Measurements from ENCODE around the gene PCDH9. TPM values are rescaled to one million over a fixed set of nuclear protein-coding genes. Genes with fewer than 3 reads are reported as not detected.

PCDH9 gene
- total and polyA plus RNA-seq, 7 experiments from 2014 or later, result 0.08 to 1.3 (median 0.21) TPM

- H3K4me3 ChIP-seq (ENCODE audit: low read length), result no peak overlapping the region
- ATAC-seq (no peak), DNase-seq (no peak)
- no peaks in the 10 kb centered on the region for H3K9me3 Mint-ChIP-seq
- H3K9me3 ChIP-seq (ENCODE audit: control insufficient read depth in 2 of 3, low read length in 3 of 3), result no peaks in the 10 kb centered on the region
- H3K27me3 ChIP-seq (ENCODE audit: control insufficient read depth in 2 of 2, insufficient read depth in 2 of 2, low read length in 2 of 2), result no peaks in the 10 kb centered on the region
- ChIA-PET POLR2A (no interaction called here), CTCF (no interaction called here)
- H3K36me3 Mint-ChIP-seq, result no peaks in the 10 kb centered on the region
- H3K36me3 ChIP-seq (ENCODE audit: control insufficient read depth in 2 of 3, insufficient read depth in 3 of 3, low read length in 3 of 3), result no peaks in the 10 kb centered on the region
- H3K4me3 Mint-ChIP-seq, result no peak overlapping the region
- no peak overlapping the region for H3K27ac ChIP-seq (ENCODE audit: low read depth, low read length)
- H3K27me3 Mint-ChIP-seq, result no peaks in the 10 kb centered on the region
- no peaks in the 10 kb centered on the region for H3K4me1 ChIP-seq (ENCODE audit: control insufficient read depth in 2 of 2, insufficient read depth in 2 of 2, low read length in 2 of 2)
- intact Hi-C loops (cut with micrococcal nuclease), result no loop called here
- H3K27ac Mint-ChIP-seq, result no peak overlapping the region
- H3K4me1 Mint-ChIP-seq, result peaks cover 0 to 8% (median 0%) of the 10 kb centered on the region in 7 donors
Measured at GRCh38 chr13:67143544-67144115, 86.5 kb downstream of the PCDH9 start.

- no peaks in the 10 kb centered on the region for H3K9me3 Mint-ChIP-seq
- H3K4me3 Mint-ChIP-seq, result no peak overlapping the region
- no peaks in the 10 kb centered on the region for H3K27me3 Mint-ChIP-seq
- Histone ChIP-seq H3K9me3 (ENCODE audit: control insufficient read depth in 2 of 3, low read length in 3 of 3) (no peaks in the 10 kb centered on the region), H3K4me3 (ENCODE audit: low read length) (no peak overlapping the region), H3K4me1 (ENCODE audit: control insufficient read depth in 2 of 2, insufficient read depth in 2 of 2, low read length in 2 of 2) (no peaks in the 10 kb centered on the region), H3K36me3 (ENCODE audit: control insufficient read depth in 2 of 3, insufficient read depth in 3 of 3, low read length in 3 of 3) (no peaks in the 10 kb centered on the region), H3K27ac (ENCODE audit: low read depth, low read length) (no peak overlapping the region), H3K27me3 (ENCODE audit: control insufficient read depth in 2 of 2, insufficient read depth in 2 of 2, low read length in 2 of 2) (no peaks in the 10 kb centered on the region)
- ATAC-seq (no peak), DNase-seq (no peak)
- peaks cover 0 to 4% (median 0%) of the 10 kb centered on the region in 7 donors for H3K4me1 Mint-ChIP-seq
- no peaks in the 10 kb centered on the region for H3K36me3 Mint-ChIP-seq
- ChIA-PET CTCF (no interaction called here), POLR2A (no interaction called here)
- intact Hi-C loops (cut with micrococcal nuclease), result no loop called here
- no peak overlapping the region for H3K27ac Mint-ChIP-seq
Measured at GRCh38 chr13:67140006-67140405, 90.1 kb downstream of the PCDH9 start.

GRCh38 chr13:67139551-67139950 is 90.6 kb downstream of the PCDH9 start:
- POLR2A ChIA-PET, result no interaction called here
- ATAC-seq, result no peak

GRCh38 chr13:67138970-67139369 is 91.2 kb downstream of the PCDH9 start:
- H3K4me3 ChIP-seq (ENCODE audit: low read length), result no peak overlapping the region
- ATAC-seq, result no peak
- peaks cover 0 to 5% (median 3%) of the 10 kb centered on the region in 7 donors for H3K4me1 Mint-ChIP-seq
- H3K4me3 Mint-ChIP-seq, result no peak overlapping the region
- no peaks in the 10 kb centered on the region for H3K9me3 Mint-ChIP-seq
- no peak for DNase-seq
- no peaks in the 10 kb centered on the region for H3K36me3 Mint-ChIP-seq
- no peaks in the 10 kb centered on the region for H3K27me3 ChIP-seq (ENCODE audit: control insufficient read depth in 2 of 2, insufficient read depth in 2 of 2, low read length in 2 of 2)
- no peaks in the 10 kb centered on the region for H3K36me3 ChIP-seq (ENCODE audit: control insufficient read depth in 2 of 3, insufficient read depth in 3 of 3, low read length in 3 of 3)
- no peaks in the 10 kb centered on the region for H3K4me1 ChIP-seq (ENCODE audit: control insufficient read depth in 2 of 2, insufficient read depth in 2 of 2, low read length in 2 of 2)
- no peaks in the 10 kb centered on the region for H3K27me3 Mint-ChIP-seq
- POLR2A ChIA-PET, result no interaction called here
- CTCF ChIA-PET, result no interaction called here
- intact Hi-C loops (cut with micrococcal nuclease), result no loop called here
- H3K27ac Mint-ChIP-seq, result no peak overlapping the region
- no peak overlapping the region for H3K27ac ChIP-seq (ENCODE audit: low read depth, low read length)
- H3K9me3 ChIP-seq (ENCODE audit: control insufficient read depth in 2 of 3, low read length in 3 of 3), result no peaks in the 10 kb centered on the region

More at GRCh38 chr13:67139551-67139950, 90.6 kb downstream of the PCDH9 start:
- Histone ChIP-seq H3K27ac (ENCODE audit: low read depth, low read length) (no peak overlapping the region), H3K27me3 (ENCODE audit: control insufficient read depth in 2 of 2, insufficient read depth in 2 of 2, low read length in 2 of 2) (no peaks in the 10 kb centered on the region), H3K9me3 (ENCODE audit: control insufficient read depth in 2 of 3, low read length in 3 of 3) (no peaks in the 10 kb centered on the region), H3K36me3 (ENCODE audit: control insufficient read depth in 2 of 3, insufficient read depth in 3 of 3, low read length in 3 of 3) (no peaks in the 10 kb centered on the region), H3K4me3 (ENCODE audit: low read length) (no peak overlapping the region), H3K4me1 (ENCODE audit: control insufficient read depth in 2 of 2, insufficient read depth in 2 of 2, low read length in 2 of 2) (no peaks in the 10 kb centered on the region)
- no peaks in the 10 kb centered on the region for H3K27me3 Mint-ChIP-seq
- CTCF ChIA-PET, result no interaction called here
- no peak for DNase-seq
- intact Hi-C loops (cut with micrococcal nuclease), result no loop called here
- H3K4me3 Mint-ChIP-seq, result no peak overlapping the region
- no peak overlapping the region for H3K27ac Mint-ChIP-seq
- no peaks in the 10 kb centered on the region for H3K36me3 Mint-ChIP-seq
- H3K4me1 Mint-ChIP-seq, result peaks cover 0 to 4% (median 1%) of the 10 kb centered on the region in 7 donors
- no peaks in the 10 kb centered on the region for H3K9me3 Mint-ChIP-seq

- no peaks in the 10 kb centered on the region for H3K36me3 ChIP-seq (ENCODE audit: control insufficient read depth in 2 of 3, insufficient read depth in 3 of 3, low read length in 3 of 3)
- Mint-ChIP-seq H3K4me1 (peaks cover 0 to 5% (median 3%) of the 10 kb centered on the region in 7 donors), H3K27ac (no peak overlapping the region), H3K4me3 (no peak overlapping the region), H3K36me3 (no peaks in the 10 kb centered on the region), H3K9me3 (no peaks in the 10 kb centered on the region), H3K27me3 (no peaks in the 10 kb centered on the region)
- ChIA-PET CTCF (no interaction called here), POLR2A (no interaction called here)
- DNase-seq (no peak), ATAC-seq (no peak)
- intact Hi-C loops (cut with micrococcal nuclease), result no loop called here
- no peak overlapping the region for H3K27ac ChIP-seq (ENCODE audit: low read depth, low read length)
- H3K9me3 ChIP-seq (ENCODE audit: control insufficient read depth in 2 of 3, low read length in 3 of 3), result no peaks in the 10 kb centered on the region
- H3K4me3 ChIP-seq (ENCODE audit: low read length), result no peak overlapping the region
- no peaks in the 10 kb centered on the region for H3K4me1 ChIP-seq (ENCODE audit: control insufficient read depth in 2 of 2, insufficient read depth in 2 of 2, low read length in 2 of 2)
- no peaks in the 10 kb centered on the region for H3K27me3 ChIP-seq (ENCODE audit: control insufficient read depth in 2 of 2, insufficient read depth in 2 of 2, low read length in 2 of 2)
Measured at GRCh38 chr13:67137044-67137735, 92.9 kb downstream of the PCDH9 start.

- no peak overlapping the region for H3K4me3 ChIP-seq (ENCODE audit: low read length)
- H3K4me3 Mint-ChIP-seq, result no peak overlapping the region
- no peaks in the 10 kb centered on the region for H3K27me3 ChIP-seq (ENCODE audit: control insufficient read depth in 2 of 2, insufficient read depth in 2 of 2, low read length in 2 of 2)
- POLR2A ChIA-PET, result no interaction called here
- H3K27ac Mint-ChIP-seq, result no peak overlapping the region
- peaks cover 0 to 5% (median 3%) of the 10 kb centered on the region in 7 donors for H3K4me1 Mint-ChIP-seq
- no peaks in the 10 kb centered on the region for H3K9me3 ChIP-seq (ENCODE audit: control insufficient read depth in 2 of 3, low read length in 3 of 3)
- no peaks in the 10 kb centered on the region for H3K36me3 Mint-ChIP-seq
- no peak overlapping the region for H3K27ac ChIP-seq (ENCODE audit: low read depth, low read length)
- H3K4me1 ChIP-seq (ENCODE audit: control insufficient read depth in 2 of 2, insufficient read depth in 2 of 2, low read length in 2 of 2), result no peaks in the 10 kb centered on the region
- DNase-seq (no peak), ATAC-seq (peak; percentile 26)
- intact Hi-C loops (cut with micrococcal nuclease), result no loop called here
- H3K27me3 Mint-ChIP-seq, result no peaks in the 10 kb centered on the region
- H3K9me3 Mint-ChIP-seq, result no peaks in the 10 kb centered on the region
- H3K36me3 ChIP-seq (ENCODE audit: control insufficient read depth in 2 of 3, insufficient read depth in 3 of 3, low read length in 3 of 3), result no peaks in the 10 kb centered on the region
- CTCF ChIA-PET, result no interaction called here
Measured at GRCh38 chr13:67136157-67136556, 94.0 kb downstream of the PCDH9 start.

GRCh38 chr13:67135356-67135755 is 94.8 kb downstream of the PCDH9 start:
- no peaks in the 10 kb centered on the region for H3K27me3 Mint-ChIP-seq
- ATAC-seq, result no peak
- Histone ChIP-seq H3K27me3 (ENCODE audit: control insufficient read depth in 2 of 2, insufficient read depth in 2 of 2, low read length in 2 of 2) (no peaks in the 10 kb centered on the region), H3K27ac (ENCODE audit: low read depth, low read length) (no peak overlapping the region), H3K9me3 (ENCODE audit: control insufficient read depth in 2 of 3, low read length in 3 of 3) (no peaks in the 10 kb centered on the region), H3K36me3 (ENCODE audit: control insufficient read depth in 2 of 3, insufficient read depth in 3 of 3, low read length in 3 of 3) (no peaks in the 10 kb centered on the region), H3K4me3 (ENCODE audit: low read length) (no peak overlapping the region), H3K4me1 (ENCODE audit: control insufficient read depth in 2 of 2, insufficient read depth in 2 of 2, low read length in 2 of 2) (no peaks in the 10 kb centered on the region)
- no peak overlapping the region for H3K4me3 Mint-ChIP-seq
- DNase-seq, result no peak
- intact Hi-C loops (cut with micrococcal nuclease), result no loop called here
- H3K9me3 Mint-ChIP-seq, result no peaks in the 10 kb centered on the region
- no peaks in the 10 kb centered on the region for H3K36me3 Mint-ChIP-seq
- peaks cover 0 to 5% (median 2%) of the 10 kb centered on the region in 7 donors for H3K4me1 Mint-ChIP-seq
- ChIA-PET CTCF (no interaction called here), POLR2A (no interaction called here)
- no peak overlapping the region for H3K27ac Mint-ChIP-seq
